Measurements from ENCODE around the gene RALGDS.
"Not testable (repeated sequence)": the region's sequence is repeated elsewhere in the genome, so short reads cannot be mapped to it uniquely, and the experiment has no call there.

RALGDS gene

GRCh38 chr9:133100506-133101355 lies 20.3 kb downstream of the RALGDS start:
- no peak overlapping the region for H3K4me3 ChIP-seq (ENCODE audit: low read depth, low read length)
- no peak for DNase-seq
- H3K27ac ChIP-seq, result no peak overlapping the region
- TF ChIP-seq, protein P1, sequence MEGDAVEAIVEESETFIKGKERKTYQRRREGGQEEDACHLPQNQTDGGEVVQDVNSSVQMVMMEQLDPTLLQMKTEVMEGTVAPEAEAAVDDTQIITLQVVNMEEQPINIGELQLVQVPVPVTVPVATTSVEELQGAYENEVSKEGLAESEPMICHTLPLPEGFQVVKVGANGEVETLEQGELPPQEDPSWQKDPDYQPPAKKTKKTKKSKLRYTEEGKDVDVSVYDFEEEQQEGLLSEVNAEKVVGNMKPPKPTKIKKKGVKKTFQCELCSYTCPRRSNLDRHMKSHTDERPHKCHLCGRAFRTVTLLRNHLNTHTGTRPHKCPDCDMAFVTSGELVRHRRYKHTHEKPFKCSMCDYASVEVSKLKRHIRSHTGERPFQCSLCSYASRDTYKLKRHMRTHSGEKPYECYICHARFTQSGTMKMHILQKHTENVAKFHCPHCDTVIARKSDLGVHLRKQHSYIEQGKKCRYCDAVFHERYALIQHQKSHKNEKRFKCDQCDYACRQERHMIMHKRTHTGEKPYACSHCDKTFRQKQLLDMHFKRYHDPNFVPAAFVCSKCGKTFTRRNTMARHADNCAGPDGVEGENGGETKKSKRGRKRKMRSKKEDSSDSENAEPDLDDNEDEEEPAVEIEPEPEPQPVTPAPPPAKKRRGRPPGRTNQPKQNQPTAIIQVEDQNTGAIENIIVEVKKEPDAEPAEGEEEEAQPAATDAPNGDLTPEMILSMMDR (IDR thresholded peaks at IDR 0.05; ENCODE audit: low read depth, low read length, missing control alignments), result no peak
- in situ Hi-C loops (cut with HindIII; ENCODE audit: low pct_ligation_motif_present, low sequenced_read_pairs), result no loop called here
- H3K36me3 ChIP-seq (replicated peaks), result peaks cover 48% of the 10 kb centered on the region
- H3K27me3 ChIP-seq (replicated peaks), result no peaks in the 10 kb centered on the region

GRCh38 chr9:133099726-133100505 lies 21.1 kb downstream of the RALGDS start:
- in situ Hi-C loops (cut with HindIII; ENCODE audit: low pct_ligation_motif_present, low sequenced_read_pairs), result no loop called here
- H3K27me3 ChIP-seq (replicated peaks), result no peaks in the 10 kb centered on the region
- no peak for DNase-seq
- no peak overlapping the region for H3K4me3 ChIP-seq (ENCODE audit: low read depth, low read length)
- peaks cover 47% of the 10 kb centered on the region for H3K36me3 ChIP-seq (replicated peaks)
- TF ChIP-seq, protein P1 (IDR thresholded peaks at IDR 0.05; ENCODE audit: low read depth, low read length, missing control alignments), result no peak
- H3K27ac ChIP-seq, result no peak overlapping the region

GRCh38 chr9:133098871-133099270 lies 22.2 kb downstream of the RALGDS start:
- TF ChIP-seq, protein P1 (IDR thresholded peaks at IDR 0.05; ENCODE audit: low read depth, low read length, missing control alignments), result no peak
- no peak for DNase-seq
- Histone ChIP-seq H3K27ac (no peak overlapping the region), H3K36me3 (replicated peaks) (peaks cover 41% of the 10 kb centered on the region), H3K4me3 (ENCODE audit: low read depth, low read length) (no peak overlapping the region), H3K27me3 (replicated peaks) (no peaks in the 10 kb centered on the region)
- in situ Hi-C loops (cut with HindIII; ENCODE audit: low pct_ligation_motif_present, low sequenced_read_pairs), result no loop called here

DNA sequence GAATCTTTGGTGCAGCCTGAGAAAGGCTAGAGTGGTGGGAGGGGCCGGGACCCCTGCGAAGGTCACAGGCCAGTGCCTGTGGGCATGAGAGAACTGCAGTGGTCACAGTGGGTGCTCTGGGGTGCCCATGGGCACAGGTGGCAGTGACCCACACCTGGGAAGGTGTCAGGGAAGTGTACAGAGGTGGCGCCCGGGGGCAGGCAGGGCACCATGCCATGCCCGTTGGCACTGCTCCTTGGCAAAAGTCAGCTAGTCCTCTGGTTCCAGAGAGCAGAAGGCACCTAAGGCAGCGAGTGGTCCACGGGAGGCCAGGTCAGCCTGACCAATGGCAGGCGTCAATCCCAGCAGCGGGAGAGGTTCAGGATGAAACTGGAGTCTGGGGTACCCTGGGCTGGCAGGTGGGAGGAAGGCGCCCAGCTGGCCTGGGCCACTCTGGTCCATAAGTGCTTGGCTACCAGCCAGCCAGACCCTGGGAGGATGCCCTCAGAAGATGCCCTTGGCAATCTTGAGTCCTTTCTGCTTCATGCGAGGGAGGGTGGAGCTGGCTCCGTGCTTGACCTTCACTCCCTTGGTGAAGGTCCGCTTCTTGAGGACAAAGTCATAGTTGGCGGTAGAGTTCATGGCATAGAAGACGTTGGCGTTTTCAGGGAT lies 22.8 kb downstream of the RALGDS start:
- DNase-seq, result no peak
- TF ChIP-seq, protein P1 (IDR thresholded peaks at IDR 0.05; ENCODE audit: low read depth, low read length, missing control alignments), result no peak

DNA sequence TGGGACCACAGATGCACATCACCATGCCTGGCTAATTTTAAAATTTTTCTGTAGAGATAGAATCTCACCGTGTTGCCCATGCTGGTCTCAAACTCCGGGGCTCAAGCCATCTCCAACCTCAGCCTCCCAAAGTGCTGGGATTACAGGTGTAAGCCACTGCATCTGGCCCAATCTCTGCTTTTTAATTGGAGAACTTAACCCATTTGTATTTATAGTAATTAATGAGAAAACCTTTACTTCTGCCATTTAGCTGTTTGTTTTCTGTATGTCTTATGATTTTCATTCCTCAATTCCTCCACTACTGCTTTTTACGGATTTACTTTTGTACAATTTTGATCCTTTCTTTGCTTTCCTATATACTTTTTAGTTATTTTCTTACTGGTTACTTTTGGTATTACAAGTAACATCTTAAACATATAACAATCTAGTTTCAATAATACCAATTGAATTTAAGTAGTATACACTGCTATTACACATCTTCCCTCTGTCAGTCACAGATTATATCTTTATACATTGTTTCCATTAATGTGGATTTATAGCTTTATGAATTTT lies 26.1 kb downstream of the RALGDS start:
- TF ChIP-seq, protein P1 (IDR thresholded peaks at IDR 0.05; ENCODE audit: low read depth, low read length, missing control alignments), result no peak
- H3K4me3 ChIP-seq (ENCODE audit: low read depth, low read length), result no peak overlapping the region
- H3K27me3 ChIP-seq (replicated peaks), result no peaks in the 10 kb centered on the region
- no peak overlapping the region for H3K27ac ChIP-seq
- no peak for DNase-seq
- in situ Hi-C loops (cut with HindIII; ENCODE audit: low pct_ligation_motif_present, low sequenced_read_pairs), result no loop called here
- peaks cover 8% of the 10 kb centered on the region for H3K36me3 ChIP-seq (replicated peaks)

More for the DNA sequence above, 22.8 kb downstream of the RALGDS start:
- in situ Hi-C loops (cut with HindIII; ENCODE audit: low pct_ligation_motif_present, low sequenced_read_pairs), result no loop called here
- Histone ChIP-seq H3K27me3 (replicated peaks) (no peaks in the 10 kb centered on the region), H3K4me3 (ENCODE audit: low read depth, low read length) (no peak overlapping the region), H3K36me3 (replicated peaks) (peaks cover 36% of the 10 kb centered on the region), H3K27ac (no peak overlapping the region)

- in situ Hi-C loops (cut with HindIII; ENCODE audit: low pct_ligation_motif_present, low sequenced_read_pairs); H3K36me3 ChIP-seq (replicated peaks); H3K27ac ChIP-seq; H3K27me3 ChIP-seq (replicated peaks); DNase-seq; H3K4me3 ChIP-seq (ENCODE audit: low read depth, low read length): not testable (repeated sequence)
Observed at GRCh38 chr9:133094351-133094750, 26.7 kb downstream of the RALGDS start.
